Measurements from ENCODE around the gene PPP1R7.
A peak's percentile ranks its signal among the peaks of the same experiment; 100 is the strongest.
"Not testable (repeated sequence)": the region's sequence is repeated elsewhere in the genome, so short reads cannot be mapped to it uniquely, and the experiment has no call there.

PPP1R7 gene

DNA sequence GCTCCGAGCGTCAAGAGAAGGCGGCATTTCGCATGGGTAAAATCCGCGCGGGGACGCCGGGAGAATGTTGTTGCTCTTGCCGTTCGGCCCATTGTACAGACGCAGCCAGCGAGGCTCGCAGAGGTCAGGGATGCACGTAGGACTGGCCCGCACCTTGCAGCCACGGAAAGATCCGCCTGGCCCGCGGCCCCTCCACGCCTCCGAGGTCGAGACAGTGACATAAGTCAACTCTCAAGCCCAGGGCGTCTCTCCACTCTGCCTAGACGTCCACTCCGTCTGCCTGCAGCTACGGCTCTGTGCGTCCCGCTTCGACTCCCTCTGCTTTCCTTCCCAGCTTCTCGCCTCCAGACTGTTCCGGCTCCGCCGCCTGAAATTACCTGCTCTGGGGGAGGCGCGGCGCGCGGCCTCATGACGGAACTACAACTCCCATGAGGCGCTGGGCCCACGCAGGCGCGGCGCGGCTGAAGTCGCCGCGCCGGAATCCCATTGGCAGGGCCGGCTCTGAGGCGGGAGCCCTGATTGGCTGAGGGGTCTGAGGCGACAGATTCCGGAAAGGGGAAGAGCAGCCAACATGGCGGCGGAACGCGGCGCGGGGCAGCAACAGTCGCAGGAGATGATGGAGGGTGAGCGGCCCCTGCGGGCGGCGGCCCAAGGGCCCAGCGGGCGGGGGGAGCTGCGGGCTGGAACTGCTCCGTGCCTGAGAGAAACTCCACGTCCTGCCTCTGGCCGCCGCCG, at the start of gene PPP1R7:
Gene PPP1R7, plus strand, starts transcription at position 543 of the 735 bp plus-strand sequence. Its CDS starts 29 bp downstream, at position 572.
- peak within 1 kb of the TSS; percentile 91 for H3K27ac Mint-ChIP-seq
- peaks cover 41% of the 10 kb centered on the region for H3K4me1 Mint-ChIP-seq
- no peaks in the 10 kb centered on the region for H3K9me3 Mint-ChIP-seq
- peaks cover 3% of the 10 kb centered on the region for H3K36me3 Mint-ChIP-seq
- ATAC-seq (ENCODE audit: low read depth): peak; percentile 81
- H3K27me3 Mint-ChIP-seq: no peaks in the 10 kb centered on the region
- DNase-seq (ENCODE audit: low spot score in 2 of 2): peak; percentile 82 to 91
- peak within 1 kb of the TSS; percentile 97 for H3K4me3 Mint-ChIP-seq

- peak within 1 kb of the TSS; percentile 94 for H3K4me3 Mint-ChIP-seq
- peaks cover 16% of the 10 kb centered on the region for H3K36me3 Mint-ChIP-seq
- DNase-seq (ENCODE audit: low spot score in 2 of 2): peak; percentile 85 to 89
- ATAC-seq (ENCODE audit: low read depth): peak; percentile 89
- H3K4me1 Mint-ChIP-seq: peaks cover 34% of the 10 kb centered on the region
- H3K27me3 Mint-ChIP-seq: no peaks in the 10 kb centered on the region
- H3K9me3 Mint-ChIP-seq: no peaks in the 10 kb centered on the region
- peak within 1 kb of the TSS; percentile 98 for H3K27ac Mint-ChIP-seq
Measured at GRCh38 chr2:241102239-241102803, 47.9 kb upstream of the PPP1R7 start, which contains the start of gene MTERF4. Gene MTERF4 (minus strand): TSS chr2:241102287. CDS start chr2:241102273, 14 bp downstream.

- peaks cover 30% of the 10 kb centered on the region for H3K4me1 Mint-ChIP-seq
- no peaks in the 10 kb centered on the region for H3K9me3 Mint-ChIP-seq
- ATAC-seq (ENCODE audit: low read depth) (no peak), DNase-seq (ENCODE audit: low spot score in 2 of 2) (no peak)
- H3K27me3 Mint-ChIP-seq: no peaks in the 10 kb centered on the region
- peaks cover 15% of the 10 kb centered on the region for H3K36me3 Mint-ChIP-seq
- H3K4me3 Mint-ChIP-seq: peak overlapping the region; percentile 94
- peak overlapping the region; percentile 98 for H3K27ac Mint-ChIP-seq
Measured at GRCh38 chr2:241103176-241103595, 47.1 kb upstream of the PPP1R7 start.

DNA sequence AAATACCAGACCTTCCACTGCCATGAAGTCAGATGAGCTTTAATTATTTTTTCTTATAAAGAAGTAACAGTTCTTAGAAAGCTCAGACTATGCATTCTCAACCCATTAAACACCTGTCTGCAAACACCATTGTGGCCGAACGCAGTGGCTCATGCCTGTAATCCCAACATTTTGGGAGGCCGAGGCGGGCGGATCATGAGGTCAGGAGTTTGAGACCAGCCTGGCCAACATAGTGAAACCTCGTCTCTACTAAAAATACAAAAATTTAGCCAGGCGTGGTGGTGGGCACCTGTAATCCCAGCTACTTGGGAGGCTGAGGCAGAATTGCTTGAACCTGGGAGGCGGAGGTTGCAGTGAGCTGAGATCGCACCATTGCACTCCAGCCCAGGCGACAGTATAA, 45.7 kb upstream of the PPP1R7 start:
- not testable (repeated sequence) for H3K27ac Mint-ChIP-seq; ATAC-seq (ENCODE audit: low read depth); H3K9me3 Mint-ChIP-seq; H3K27me3 Mint-ChIP-seq; H3K4me3 Mint-ChIP-seq; H3K36me3 Mint-ChIP-seq; DNase-seq (ENCODE audit: low spot score in 2 of 2)
- peaks cover 31% of the 10 kb centered on the region for H3K4me1 Mint-ChIP-seq

- Mint-ChIP-seq H3K27me3 (no peaks in the 10 kb centered on the region), H3K9me3 (no peaks in the 10 kb centered on the region), H3K4me3 (no peak overlapping the region), H3K36me3 (peaks cover 5% of the 10 kb centered on the region), H3K4me1 (peaks cover 32% of the 10 kb centered on the region), H3K27ac (no peak overlapping the region)
- DNase-seq (ENCODE audit: low spot score in 2 of 2) (no peak), ATAC-seq (ENCODE audit: low read depth) (no peak)
Measured at GRCh38 chr2:241105641-241106040, 44.6 kb upstream of the PPP1R7 start.

DNA sequence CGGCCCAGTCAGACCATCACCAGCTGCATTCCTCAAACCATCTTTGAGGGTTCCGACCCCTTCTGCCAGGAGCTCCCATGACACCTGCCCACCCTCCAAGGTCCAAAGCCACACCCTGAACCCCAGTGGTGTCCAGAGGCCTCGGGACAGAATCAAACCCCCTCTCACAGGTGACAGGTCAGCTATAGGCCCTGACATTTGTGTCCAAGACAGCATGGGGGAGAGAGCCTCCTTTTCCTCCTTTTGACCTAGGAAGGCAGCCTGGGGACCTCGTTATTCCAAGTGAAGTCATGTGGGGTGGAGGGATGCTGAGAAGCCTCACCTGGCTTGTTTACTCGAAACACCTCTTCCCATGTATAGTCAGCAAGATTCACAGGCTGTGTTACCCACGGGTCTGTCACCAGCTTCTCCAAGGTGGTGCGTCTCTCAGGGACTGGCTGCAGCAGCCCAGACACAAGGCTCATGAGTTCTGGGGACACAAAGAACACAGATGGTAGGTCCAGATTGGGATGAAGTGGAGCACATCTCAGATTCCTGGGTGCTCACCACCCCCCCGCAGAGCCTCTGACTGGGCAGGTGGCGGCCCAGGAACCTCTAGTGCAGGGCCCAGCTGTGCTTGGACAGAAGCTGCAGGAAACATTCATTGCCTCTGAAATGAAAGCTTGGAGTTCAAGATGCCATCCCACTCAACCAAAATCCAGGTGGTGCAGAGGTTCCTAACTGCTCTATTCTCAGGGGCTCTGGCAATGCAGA, 43.1 kb upstream of the PPP1R7 start:
- H3K27ac Mint-ChIP-seq: peak overlapping the region; percentile 98
- H3K4me1 Mint-ChIP-seq: peaks cover 42% of the 10 kb centered on the region
- peaks cover 5% of the 10 kb centered on the region for H3K36me3 Mint-ChIP-seq
- H3K9me3 Mint-ChIP-seq: no peaks in the 10 kb centered on the region
- DNase-seq (ENCODE audit: low spot score in 2 of 2) (no peak), ATAC-seq (ENCODE audit: low read depth) (no peak)
- no peak overlapping the region for H3K4me3 Mint-ChIP-seq
- no peaks in the 10 kb centered on the region for H3K27me3 Mint-ChIP-seq

GRCh38 chr2:241108271-241109209, 41.7 kb upstream of the PPP1R7 start:
- ATAC-seq (ENCODE audit: low read depth): no peak
- no peaks in the 10 kb centered on the region for H3K9me3 Mint-ChIP-seq
- H3K4me1 Mint-ChIP-seq: peaks cover 45% of the 10 kb centered on the region
- H3K36me3 Mint-ChIP-seq: peaks cover 5% of the 10 kb centered on the region
- H3K27me3 Mint-ChIP-seq: no peaks in the 10 kb centered on the region
- no peak for DNase-seq (ENCODE audit: low spot score in 2 of 2)
- peak overlapping the region; percentile 98 for H3K27ac Mint-ChIP-seq
- peak overlapping the region; percentile 55 for H3K4me3 Mint-ChIP-seq

- Mint-ChIP-seq H3K4me1 (peaks cover 45% of the 10 kb centered on the region), H3K36me3 (peaks cover 9% of the 10 kb centered on the region), H3K27me3 (no peaks in the 10 kb centered on the region), H3K9me3 (no peaks in the 10 kb centered on the region), H3K27ac (peak overlapping the region; percentile 98), H3K4me3 (peak overlapping the region; percentile 51)
- DNase-seq (ENCODE audit: low spot score in 2 of 2) (no peak), ATAC-seq (ENCODE audit: low read depth) (no peak)
Measured at GRCh38 chr2:241109210-241110088, 40.8 kb upstream of the PPP1R7 start.

- ATAC-seq (ENCODE audit: low read depth) (no peak), DNase-seq (ENCODE audit: low spot score in 2 of 2) (no peak)
- peaks cover 45% of the 10 kb centered on the region for H3K4me1 Mint-ChIP-seq
- H3K4me3 Mint-ChIP-seq: peak overlapping the region; percentile 45
- peak overlapping the region; percentile 98 for H3K27ac Mint-ChIP-seq
- H3K27me3 Mint-ChIP-seq: no peaks in the 10 kb centered on the region
- peaks cover 16% of the 10 kb centered on the region for H3K36me3 Mint-ChIP-seq
- H3K9me3 Mint-ChIP-seq: no peaks in the 10 kb centered on the region
Measured at GRCh38 chr2:241110089-241110606, 40.1 kb upstream of the PPP1R7 start.

- Mint-ChIP-seq H3K4me1 (peaks cover 45% of the 10 kb centered on the region), H3K4me3 (peak overlapping the region; percentile 51), H3K27me3 (no peaks in the 10 kb centered on the region), H3K27ac (peak overlapping the region; percentile 98), H3K36me3 (peaks cover 22% of the 10 kb centered on the region), H3K9me3 (no peaks in the 10 kb centered on the region)
- peak; percentile 55 to 66 for DNase-seq (ENCODE audit: low spot score in 2 of 2)
- ATAC-seq (ENCODE audit: low read depth): peak; percentile 83
Measured at GRCh38 chr2:241110607-241111439, 39.4 kb upstream of the PPP1R7 start.

DNA sequence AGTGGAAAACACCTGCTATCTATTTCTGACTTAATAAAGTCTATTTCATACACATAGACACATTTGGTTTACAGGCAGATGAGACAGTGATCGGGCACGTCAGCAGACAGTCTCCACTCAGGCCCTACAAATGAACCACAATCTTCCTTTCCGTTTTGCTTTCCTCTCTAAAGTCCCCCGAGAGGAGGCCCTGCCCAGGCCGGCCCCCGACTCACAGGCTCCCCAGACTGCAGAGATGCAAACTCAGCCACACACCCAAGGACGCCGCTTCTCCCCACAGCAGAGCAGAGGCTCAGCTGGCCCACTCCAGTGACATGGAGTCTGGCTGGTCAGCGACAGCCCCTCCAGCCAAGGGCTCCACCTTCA, 38.8 kb upstream of the PPP1R7 start:
- ATAC-seq (ENCODE audit: low read depth) (peak; percentile 64), DNase-seq (ENCODE audit: low spot score in 2 of 2) (peak in 1 of 2 donors; percentile 53)
- H3K9me3 Mint-ChIP-seq: no peaks in the 10 kb centered on the region
- peak overlapping the region; percentile 98 for H3K27ac Mint-ChIP-seq
- peak overlapping the region; percentile 51 for H3K4me3 Mint-ChIP-seq
- H3K27me3 Mint-ChIP-seq: no peaks in the 10 kb centered on the region
- peaks cover 27% of the 10 kb centered on the region for H3K36me3 Mint-ChIP-seq
- peaks cover 45% of the 10 kb centered on the region for H3K4me1 Mint-ChIP-seq

- no peaks in the 10 kb centered on the region for H3K27me3 Mint-ChIP-seq
- H3K4me3 Mint-ChIP-seq: peak overlapping the region; percentile 52
- ATAC-seq (ENCODE audit: low read depth) (no peak), DNase-seq (ENCODE audit: low spot score in 2 of 2) (no peak)
- no peaks in the 10 kb centered on the region for H3K9me3 Mint-ChIP-seq
- peaks cover 49% of the 10 kb centered on the region for H3K4me1 Mint-ChIP-seq
- H3K36me3 Mint-ChIP-seq: peaks cover 32% of the 10 kb centered on the region
- H3K27ac Mint-ChIP-seq: peak overlapping the region; percentile 98
Measured at GRCh38 chr2:241112046-241112445, 38.2 kb upstream of the PPP1R7 start.

Data from memory B cell (primary cell).